Liver (tissue), 9 donors: Measurements from ENCODE around the gene ALDH1A2. TPM values are rescaled to one million over a fixed set of nuclear protein-coding genes. Genes with fewer than 3 reads are reported as not detected.

ENCODE experiments used
- DNase-seq: peaks from one replicate; pipeline ENCODE4 v3.0.0-alpha.2; 2017; ENCODE audit warnings: low spot score
- H3K27ac ChIP-seq, 2 donors: one replicate each; pipeline ENCODE4 v1.7.0; 2013; ENCODE audit warnings: inconsistent platforms in 2 of 2, low read length in 2 of 2, control low read depth in 1 of 2, low read depth in 1 of 2, mild to moderate bottlenecking in 1 of 2
- H3K27me3 ChIP-seq, 4 donors: one replicate each; pipeline versions ENCODE4 v1.6.1 to v1.7.0; 2013; ENCODE audit warnings: low read length in 3 of 4, inconsistent platforms in 1 of 4, mild to moderate bottlenecking in 1 of 4, moderate library complexity in 1 of 4; ENCODE audit not compliant: control insufficient read depth in 4 of 4, insufficient read depth in 4 of 4
- H3K36me3 ChIP-seq, 4 donors: one replicate each; pipeline versions ENCODE4 v1.6.1 to v1.7.0; 2013; ENCODE audit warnings: low read length in 3 of 4, mild to moderate bottlenecking in 3 of 4, low read depth in 1 of 4, moderate library complexity in 1 of 4; ENCODE audit not compliant: control insufficient read depth in 4 of 4, insufficient read depth in 3 of 4
- H3K4me1 ChIP-seq, 4 donors: one replicate each; pipeline versions ENCODE4 v1.6.1 to v1.7.0; 2013; ENCODE audit warnings: low read length in 3 of 4, mild to moderate bottlenecking in 3 of 4, moderate library complexity in 1 of 4; ENCODE audit not compliant: control insufficient read depth in 4 of 4, insufficient read depth in 4 of 4
- H3K4me3 ChIP-seq, 3 donors: one replicate each; pipeline versions ENCODE4 v1.6.1 to v1.7.0; 2013; ENCODE audit warnings: low read length in 3 of 3, control low read depth in 1 of 3, low read depth in 1 of 3, mild to moderate bottlenecking in 1 of 3
- H3K9ac ChIP-seq, 2 donors: one replicate each; pipeline ENCODE4 v1.7.0; 2013; ENCODE audit warnings: low read length in 2 of 2, mild to moderate bottlenecking in 2 of 2, moderate library complexity in 2 of 2, control low read depth in 1 of 2, low read depth in 1 of 2
- H3K9me3 ChIP-seq, 4 donors: one replicate each; pipeline versions ENCODE4 v1.6.1 to v1.7.0; 2013; ENCODE audit warnings: low read length in 3 of 4; ENCODE audit not compliant: control insufficient read depth in 4 of 4
- EGR1 ChIP-seq, 2 donors: IDR thresholded peaks; 2 replicates each; pipeline ENCODE4 v1.6.1; 2016 to 2018; ENCODE audit warnings: antibody characterized with exemption in 2 of 2, low read depth in 2 of 2
- FOXA1 ChIP-seq: IDR thresholded peaks from 2 replicates; pipeline ENCODE4 v1.6.1; 2016; ENCODE audit warnings: antibody characterized with exemption
- FOXA2 ChIP-seq: IDR thresholded peaks from 2 replicates; pipeline ENCODE4 v1.6.1; 2016; ENCODE audit warnings: antibody characterized with exemption
- GABPA ChIP-seq, 2 donors: IDR thresholded peaks in 1 of 2; conservative IDR thresholded peaks in 1 of 2; 2 replicates each; pipeline ENCODE4 v1.6.1; 2016; ENCODE audit warnings: antibody characterized with exemption in 2 of 2, mild to moderate bottlenecking in 1 of 2, moderate library complexity in 1 of 2
- HNF4A ChIP-seq, 2 donors: conservative IDR thresholded peaks; 2 replicates each; pipeline ENCODE4 v1.6.1; 2016; ENCODE audit warnings: antibody characterized with exemption in 2 of 2, mild to moderate bottlenecking in 2 of 2
- HNF4G ChIP-seq: IDR thresholded peaks from 2 replicates; pipeline ENCODE4 v1.6.1; 2016; ENCODE audit warnings: antibody characterized with exemption
- JUND ChIP-seq, 2 donors: IDR thresholded peaks; 2 replicates each; pipeline ENCODE4 v1.6.1; 2016; ENCODE audit warnings: antibody characterized with exemption in 2 of 2
- NR2F2 ChIP-seq: IDR thresholded peaks from 2 replicates; pipeline ENCODE4 v1.6.1; 2016; ENCODE audit warnings: antibody characterized with exemption
- RXRA ChIP-seq, 2 donors: IDR thresholded peaks; 2 replicates each; pipeline ENCODE4 v1.6.1; 2017 to 2018; ENCODE audit warnings: antibody characterized with exemption in 2 of 2, mild to moderate bottlenecking in 1 of 2
- SP1 ChIP-seq: IDR thresholded peaks from 2 replicates; pipeline ENCODE4 v1.6.1; 2018; ENCODE audit warnings: antibody characterized with exemption, mild to moderate bottlenecking
- TAF1 ChIP-seq: conservative IDR thresholded peaks from 2 replicates; pipeline ENCODE4 v1.6.1; 2016; ENCODE audit warnings: antibody characterized with exemption, mild to moderate bottlenecking
- YY1 ChIP-seq: IDR thresholded peaks from 2 replicates; pipeline ENCODE4 v1.6.1; 2016; ENCODE audit warnings: antibody characterized with exemption, mild to moderate bottlenecking
- WGBS: extraction: QIAGEN DNeasy Blood & Tissue Kit; methylation state at CpG from one replicate; pipeline ENCODE4 v1.1.7; 2013; 5-methylcytosine and 5-hydroxymethylcytosine counted together
- polyA plus RNA-seq, 2 donors: library from polyadenylated mRNA; stranded (reverse) in 1 of 2; unstranded in 1 of 2; fragments of 200-250 nt in 1 of 2; fragments of >200 nt in 1 of 2; fragmentation: Nextera tagmentation in 1 of 2; extraction: Ambion mirVana in 1 of 2; gene quantifications; one replicate each; pipeline versions ENCODE4 v1.2.1 to v1.2.3, GENCODE V29; 2013 to 2015
- total RNA-seq, 2 donors: library from RNA; depleted of rRNA; stranded (reverse); fragments of >200 nt; gene quantifications; one replicate each; pipeline ENCODE4 v1.2.3, GENCODE V29; 2014
- TF ChIP-seq, protein P1 (sequence below): IDR thresholded peaks from 2 replicates; pipeline ENCODE4 v1.6.1; 2016; ENCODE audit warnings: antibody characterized with exemption
- TF ChIP-seq, protein P2 (sequence below): IDR thresholded peaks from 2 replicates; pipeline ENCODE4 v1.6.1; 2016; ENCODE audit warnings: antibody characterized with exemption, mild to moderate bottlenecking
- TF ChIP-seq, protein P3 (sequence below): IDR thresholded peaks from 2 replicates; pipeline ENCODE4 v1.6.1; 2016; ENCODE audit warnings: antibody characterized with exemption
- donor health status: healthy.
- donor health status: healthy.
- donor health status: healthy.
- donor health status: healthy.
- donor health status: healthy.

ALDH1A2 gene
- total and polyA plus RNA-seq, 4 donors: 1.2 to 22.7 (median 14.0) TPM

DNA sequence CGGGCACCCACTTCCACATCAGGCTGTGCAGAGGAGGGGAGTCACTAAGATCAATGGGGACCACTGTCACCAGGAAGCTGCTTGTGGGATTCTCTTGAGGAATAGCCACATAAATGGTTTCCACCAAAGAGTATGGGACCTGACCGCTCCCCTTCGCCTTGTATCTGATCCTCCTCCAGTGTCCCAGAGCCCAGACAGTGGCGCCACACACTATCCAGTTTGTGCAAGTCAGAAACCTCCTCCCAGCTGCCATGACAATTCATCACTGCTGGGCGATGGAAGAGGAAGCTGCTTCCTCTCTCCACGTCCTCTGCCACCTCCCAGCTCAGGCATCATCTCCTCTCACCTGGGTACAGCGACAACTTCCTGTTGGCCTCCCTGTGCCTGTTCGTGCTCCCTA, 147.5 kb downstream of the ALDH1A2 start:
- TF ChIP-seq GABPA (IDR thresholded peaks at IDR 0.05 in 1 of 2, conservative IDR thresholded peaks at IDR 0.05 in 1 of 2) (no peak), RXRA (IDR thresholded peaks at IDR 0.05) (no peak), FOXA2 (no peak), EGR1 (IDR thresholded peaks at IDR 0.05; ENCODE audit: low read depth in 2 of 2) (no peak), FOXA1 (no peak), YY1 (no peak), SP1 (no peak)
- TF ChIP-seq, protein P1, sequence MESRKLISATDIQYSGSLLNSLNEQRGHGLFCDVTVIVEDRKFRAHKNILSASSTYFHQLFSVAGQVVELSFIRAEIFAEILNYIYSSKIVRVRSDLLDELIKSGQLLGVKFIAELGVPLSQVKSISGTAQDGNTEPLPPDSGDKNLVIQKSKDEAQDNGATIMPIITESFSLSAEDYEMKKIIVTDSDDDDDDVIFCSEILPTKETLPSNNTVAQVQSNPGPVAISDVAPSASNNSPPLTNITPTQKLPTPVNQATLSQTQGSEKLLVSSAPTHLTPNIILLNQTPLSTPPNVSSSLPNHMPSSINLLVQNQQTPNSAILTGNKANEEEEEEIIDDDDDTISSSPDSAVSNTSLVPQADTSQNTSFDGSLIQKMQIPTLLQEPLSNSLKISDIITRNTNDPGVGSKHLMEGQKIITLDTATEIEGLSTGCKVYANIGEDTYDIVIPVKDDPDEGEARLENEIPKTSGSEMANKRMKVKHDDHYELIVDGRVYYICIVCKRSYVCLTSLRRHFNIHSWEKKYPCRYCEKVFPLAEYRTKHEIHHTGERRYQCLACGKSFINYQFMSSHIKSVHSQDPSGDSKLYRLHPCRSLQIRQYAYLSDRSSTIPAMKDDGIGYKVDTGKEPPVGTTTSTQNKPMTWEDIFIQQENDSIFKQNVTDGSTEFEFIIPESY: no peak
- no peak overlapping the region for H3K4me3 ChIP-seq
- H3K9ac ChIP-seq: no peak overlapping the region
- H3K4me1 ChIP-seq: peaks cover 4 to 18% (median 10%) of the 10 kb centered on the region in 4 donors
- no peak for DNase-seq
- no peaks in the 10 kb centered on the region for H3K36me3 ChIP-seq
- 79% methylated on average over 8 of the region's 8 CpGs for WGBS
- H3K27ac ChIP-seq: no peak overlapping the region
- no peaks in the 10 kb centered on the region for H3K27me3 ChIP-seq
- no peaks in the 10 kb centered on the region for H3K9me3 ChIP-seq

DNA sequence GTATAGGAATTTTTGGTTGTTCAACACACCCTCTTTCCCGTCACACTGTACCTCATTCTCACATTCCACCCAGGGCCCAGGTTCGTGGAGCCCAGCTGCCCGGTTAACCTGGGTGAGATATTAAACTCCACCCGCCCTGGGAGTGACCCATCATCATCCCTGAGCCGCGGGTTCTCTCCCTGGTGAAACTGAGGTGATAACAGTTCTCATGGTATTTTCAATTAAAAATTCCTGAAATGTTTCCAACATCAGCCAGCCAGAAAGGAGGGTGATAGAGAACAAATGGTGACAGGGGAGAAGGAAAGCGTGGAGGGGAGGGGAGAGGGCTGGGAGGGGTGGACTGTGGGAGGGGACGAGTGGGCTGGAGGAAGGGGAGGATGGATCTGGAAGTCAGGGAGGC, 148.8 kb downstream of the ALDH1A2 start:
- no peak for DNase-seq
- H3K27me3 ChIP-seq: no peaks in the 10 kb centered on the region
- peaks cover 0 to 8% (median 1%) of the 10 kb centered on the region in 4 donors for H3K4me1 ChIP-seq
- no peaks in the 10 kb centered on the region for H3K9me3 ChIP-seq
- 84% methylated on average over 8 of the region's 8 CpGs for WGBS
- no peaks in the 10 kb centered on the region for H3K36me3 ChIP-seq
- TF ChIP-seq NR2F2 (no peak), HNF4G (no peak), HNF4A (conservative IDR thresholded peaks at IDR 0.05) (no peak), TAF1 (no peak), RXRA (IDR thresholded peaks at IDR 0.05) (no peak), FOXA1 (no peak), SP1 (no peak), YY1 (no peak), EGR1 (IDR thresholded peaks at IDR 0.05; ENCODE audit: low read depth in 2 of 2) (no peak), JUND (IDR thresholded peaks at IDR 0.05) (no peak), GABPA (IDR thresholded peaks at IDR 0.05 in 1 of 2, conservative IDR thresholded peaks at IDR 0.05 in 1 of 2) (no peak)
- TF ChIP-seq, protein P2, sequence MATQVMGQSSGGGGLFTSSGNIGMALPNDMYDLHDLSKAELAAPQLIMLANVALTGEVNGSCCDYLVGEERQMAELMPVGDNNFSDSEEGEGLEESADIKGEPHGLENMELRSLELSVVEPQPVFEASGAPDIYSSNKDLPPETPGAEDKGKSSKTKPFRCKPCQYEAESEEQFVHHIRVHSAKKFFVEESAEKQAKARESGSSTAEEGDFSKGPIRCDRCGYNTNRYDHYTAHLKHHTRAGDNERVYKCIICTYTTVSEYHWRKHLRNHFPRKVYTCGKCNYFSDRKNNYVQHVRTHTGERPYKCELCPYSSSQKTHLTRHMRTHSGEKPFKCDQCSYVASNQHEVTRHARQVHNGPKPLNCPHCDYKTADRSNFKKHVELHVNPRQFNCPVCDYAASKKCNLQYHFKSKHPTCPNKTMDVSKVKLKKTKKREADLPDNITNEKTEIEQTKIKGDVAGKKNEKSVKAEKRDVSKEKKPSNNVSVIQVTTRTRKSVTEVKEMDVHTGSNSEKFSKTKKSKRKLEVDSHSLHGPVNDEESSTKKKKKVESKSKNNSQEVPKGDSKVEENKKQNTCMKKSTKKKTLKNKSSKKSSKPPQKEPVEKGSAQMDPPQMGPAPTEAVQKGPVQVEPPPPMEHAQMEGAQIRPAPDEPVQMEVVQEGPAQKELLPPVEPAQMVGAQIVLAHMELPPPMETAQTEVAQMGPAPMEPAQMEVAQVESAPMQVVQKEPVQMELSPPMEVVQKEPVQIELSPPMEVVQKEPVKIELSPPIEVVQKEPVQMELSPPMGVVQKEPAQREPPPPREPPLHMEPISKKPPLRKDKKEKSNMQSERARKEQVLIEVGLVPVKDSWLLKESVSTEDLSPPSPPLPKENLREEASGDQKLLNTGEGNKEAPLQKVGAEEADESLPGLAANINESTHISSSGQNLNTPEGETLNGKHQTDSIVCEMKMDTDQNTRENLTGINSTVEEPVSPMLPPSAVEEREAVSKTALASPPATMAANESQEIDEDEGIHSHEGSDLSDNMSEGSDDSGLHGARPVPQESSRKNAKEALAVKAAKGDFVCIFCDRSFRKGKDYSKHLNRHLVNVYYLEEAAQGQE: no peak
- TF ChIP-seq, protein P1: no peak
- TF ChIP-seq, protein P3, sequence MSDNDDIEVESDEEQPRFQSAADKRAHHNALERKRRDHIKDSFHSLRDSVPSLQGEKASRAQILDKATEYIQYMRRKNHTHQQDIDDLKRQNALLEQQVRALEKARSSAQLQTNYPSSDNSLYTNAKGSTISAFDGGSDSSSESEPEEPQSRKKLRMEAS: no peak
- H3K27ac ChIP-seq: no peak overlapping the region
- no peak overlapping the region for H3K4me3 ChIP-seq
- H3K9ac ChIP-seq: no peak overlapping the region
